Colonic mucosa (tissue), 4 donors: ENCODE measurements around the gene MAP2K4. TPM values are rescaled to one million over a fixed set of nuclear protein-coding genes. Genes with fewer than 3 reads are reported as not detected.

ENCODE experiments used
- DNase-seq: peaks from one replicate; pipeline ENCODE4 v3.0.0-alpha.2; 2020
- H3K27ac ChIP-seq: fragments of 200-600 bp; one replicate; pipeline ENCODE4 v1.8.0; 2021
- H3K27me3 ChIP-seq: fragments of 200-600 bp; one replicate; pipeline ENCODE4 v1.8.0; 2021
- H3K36me3 ChIP-seq: fragments of 200-600 bp; one replicate; pipeline ENCODE4 v1.8.0; 2021
- H3K4me1 ChIP-seq: fragments of 200-600 bp; one replicate; pipeline ENCODE4 v1.8.0; 2021; ENCODE audit warnings: mild to moderate bottlenecking
- H3K4me3 ChIP-seq: fragments of 200-600 bp; one replicate; pipeline ENCODE4 v1.8.0; 2021
- H3K9ac ChIP-seq, 2 donors: one replicate each; pipeline ENCODE4 v1.7.0; 2013; ENCODE audit warnings: control low read depth in 2 of 2, low read depth in 2 of 2, low read length in 2 of 2
- H3K9me3 ChIP-seq: fragments of 200-600 bp; one replicate; pipeline ENCODE4 v1.8.0; 2021
- CTCF ChIP-seq: fragments of 200-600 bp; IDR thresholded peaks from one replicate; pipeline ENCODE4 v1.8.0; 2022; ENCODE audit warnings: antibody characterized with exemption, mild to moderate bottlenecking
- intact Hi-C: fragments of 100-400 bp; cut with DNase I; formaldehyde crosslinking; loops from one replicate; pipeline ENCODE4 v1.14.1; 2022
- total RNA-seq, 2 donors: library from RNA; stranded (reverse); fragmentation: NEBNext Ultra II Directional in 1 of 2; extraction: Animal tissue kit (Norgen Biotek cat#: 25700) in 1 of 2; gene quantifications; one replicate each; pipeline ENCODE4 v1.2.1, GENCODE V29; 2021
- donor health status: healthy.
- donor health status: DM: no; HTN: no; CAD: no.
- donor health status: DM: no; HTN: no; CAD: no.

Gene MAP2K4
- total RNA-seq, 2 donors from 2014 or later: 25.3 to 36.0 TPM

- Histone ChIP-seq H3K27ac (no peak overlapping the region), H3K4me3 (no peak overlapping the region), H3K9me3 (no peaks in the 10 kb centered on the region), H3K36me3 (no peaks in the 10 kb centered on the region), H3K27me3 (no peaks in the 10 kb centered on the region), H3K4me1 (peaks cover 6% of the 10 kb centered on the region), H3K9ac (no peak overlapping the region)
- DNase-seq: no peak
- TF ChIP-seq CTCF: no peak
- intact Hi-C loops: no loop called here
These were observed 1.6 kb downstream of the MAP2K4 start for GRCh38 chr17:12022310-12022709.

- peaks cover 6% of the 10 kb centered on the region for H3K4me1 ChIP-seq
These were observed 3.6 kb downstream of the MAP2K4 start for GRCh38 chr17:12024327-12024726.

GRCh38 chr17:12027658-12028057, 7.0 kb downstream of the MAP2K4 start:
- H3K9me3 ChIP-seq: no peaks in the 10 kb centered on the region
- TF ChIP-seq CTCF: no peak
- intact Hi-C loops: no loop called here
- no peak for DNase-seq
- H3K36me3 ChIP-seq: no peaks in the 10 kb centered on the region
- no peaks in the 10 kb centered on the region for H3K4me1 ChIP-seq
- no peak overlapping the region for H3K4me3 ChIP-seq
- no peak overlapping the region for H3K9ac ChIP-seq
- H3K27me3 ChIP-seq: no peaks in the 10 kb centered on the region
- H3K27ac ChIP-seq: no peak overlapping the region

More at GRCh38 chr17:12024327-12024726, 3.6 kb downstream of the MAP2K4 start:
- intact Hi-C loops: no loop called here
- no peaks in the 10 kb centered on the region for H3K36me3 ChIP-seq
- H3K9me3 ChIP-seq: no peaks in the 10 kb centered on the region
- no peak overlapping the region for H3K9ac ChIP-seq
- no peak overlapping the region for H3K27ac ChIP-seq
- H3K27me3 ChIP-seq: no peaks in the 10 kb centered on the region
- no peak for DNase-seq
- H3K4me3 ChIP-seq: no peak overlapping the region
- no peak for TF ChIP-seq CTCF

GRCh38 chr17:12028611-12029010, 7.9 kb downstream of the MAP2K4 start:
- Histone ChIP-seq H3K9ac (no peak overlapping the region), H3K4me1 (no peaks in the 10 kb centered on the region), H3K27ac (no peak overlapping the region), H3K36me3 (no peaks in the 10 kb centered on the region), H3K9me3 (no peaks in the 10 kb centered on the region), H3K4me3 (no peak overlapping the region), H3K27me3 (no peaks in the 10 kb centered on the region)
- intact Hi-C loops: no loop called here
- no peak for TF ChIP-seq CTCF
- no peak for DNase-seq

GRCh38 chr17:12034538-12034937, 13.9 kb downstream of the MAP2K4 start:
- Histone ChIP-seq H3K9ac (no peak overlapping the region), H3K27ac (no peak overlapping the region), H3K4me3 (no peak overlapping the region), H3K36me3 (no peaks in the 10 kb centered on the region), H3K4me1 (no peaks in the 10 kb centered on the region), H3K9me3 (no peaks in the 10 kb centered on the region), H3K27me3 (no peaks in the 10 kb centered on the region)
- no peak for TF ChIP-seq CTCF
- intact Hi-C loops: no loop called here
- DNase-seq: no peak

- TF ChIP-seq CTCF: no peak
- Histone ChIP-seq H3K4me3 (no peak overlapping the region), H3K27me3 (no peaks in the 10 kb centered on the region), H3K4me1 (no peaks in the 10 kb centered on the region), H3K36me3 (no peaks in the 10 kb centered on the region), H3K27ac (no peak overlapping the region), H3K9ac (no peak overlapping the region), H3K9me3 (no peaks in the 10 kb centered on the region)
- DNase-seq: no peak
- intact Hi-C loops: no loop called here
These were observed 15.0 kb downstream of the MAP2K4 start for GRCh38 chr17:12035673-12036072.
